ENCODE results near the gene TLE5.
"Not testable (repeated sequence)": the region's sequence is repeated elsewhere in the genome, so short reads cannot be mapped to it uniquely, and the experiment has no call there.

TLE5 gene

DNA sequence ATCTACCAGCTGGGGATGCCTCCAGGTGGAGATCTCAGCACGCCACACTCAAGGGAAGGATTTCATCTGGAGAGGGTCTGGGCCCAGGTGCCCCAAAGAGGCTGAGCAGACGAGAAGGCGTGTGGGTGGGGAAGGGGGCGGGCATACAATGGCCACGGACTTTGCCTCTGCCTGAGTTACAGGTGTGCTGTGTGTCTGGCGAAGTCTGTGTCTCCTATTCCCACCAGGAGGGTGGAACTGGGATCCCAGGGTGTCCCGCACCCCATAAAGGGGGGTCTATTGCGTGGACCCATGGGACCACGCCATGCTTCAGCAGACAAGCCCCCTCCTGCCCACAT lies 36.8 kb downstream of the TLE5 start:
- DNase-seq (ENCODE audit: low spot score), result no peak

DNA sequence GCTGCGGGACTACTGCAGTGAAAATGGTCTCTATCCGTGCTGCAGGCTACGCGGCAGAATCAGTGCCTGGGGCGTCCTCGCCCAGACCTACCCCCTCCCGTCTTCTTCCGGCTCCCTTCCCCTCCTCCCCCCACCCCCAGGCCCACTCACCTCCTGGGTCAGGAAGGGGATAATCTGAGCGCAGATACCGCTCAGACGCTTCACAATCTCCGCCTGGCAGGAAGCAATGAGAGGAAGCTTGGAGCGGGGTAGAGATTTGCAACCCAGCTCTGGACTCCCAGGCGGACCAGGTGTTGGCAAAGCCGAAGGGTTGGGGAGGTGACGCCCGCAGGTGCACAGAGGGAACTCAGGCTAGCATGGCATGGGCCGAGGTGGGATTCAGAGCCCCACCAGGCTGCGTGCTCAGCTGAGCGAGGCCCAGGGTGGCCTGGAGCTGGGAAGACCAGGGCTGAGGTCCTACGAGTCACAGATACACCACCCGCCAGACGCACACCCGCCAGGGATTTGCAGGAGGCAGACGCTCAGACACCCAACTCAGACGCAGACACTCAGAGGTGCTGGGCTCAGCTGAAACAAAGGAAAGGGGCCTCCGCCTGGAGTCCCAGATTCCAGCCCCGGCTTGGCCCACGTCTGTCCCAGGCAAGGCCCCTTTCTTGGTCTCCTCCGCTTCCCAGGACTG lies 37.3 kb downstream of the TLE5 start:
- DNase-seq (ENCODE audit: low spot score), result peak; percentile 45

DNA sequence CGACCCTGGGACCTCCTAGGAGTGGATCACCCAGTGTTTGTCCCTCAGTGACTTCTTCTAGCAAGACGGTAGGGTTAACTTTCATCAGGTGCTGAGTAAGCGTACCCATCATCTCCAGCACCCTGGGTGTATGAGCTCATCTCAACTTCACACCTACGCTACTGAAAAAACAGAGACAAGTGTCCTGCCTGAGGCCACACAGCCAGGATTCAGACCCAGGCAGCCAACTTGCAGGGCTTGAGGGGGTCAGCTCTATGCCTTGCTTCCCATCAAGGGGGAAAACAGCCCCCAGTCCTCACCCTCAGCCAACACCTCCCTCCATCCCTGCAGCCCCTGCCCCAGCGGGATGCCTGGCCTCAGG lies 37.8 kb downstream of the TLE5 start:
- peak; percentile 3 for DNase-seq (ENCODE audit: low spot score)

DNA sequence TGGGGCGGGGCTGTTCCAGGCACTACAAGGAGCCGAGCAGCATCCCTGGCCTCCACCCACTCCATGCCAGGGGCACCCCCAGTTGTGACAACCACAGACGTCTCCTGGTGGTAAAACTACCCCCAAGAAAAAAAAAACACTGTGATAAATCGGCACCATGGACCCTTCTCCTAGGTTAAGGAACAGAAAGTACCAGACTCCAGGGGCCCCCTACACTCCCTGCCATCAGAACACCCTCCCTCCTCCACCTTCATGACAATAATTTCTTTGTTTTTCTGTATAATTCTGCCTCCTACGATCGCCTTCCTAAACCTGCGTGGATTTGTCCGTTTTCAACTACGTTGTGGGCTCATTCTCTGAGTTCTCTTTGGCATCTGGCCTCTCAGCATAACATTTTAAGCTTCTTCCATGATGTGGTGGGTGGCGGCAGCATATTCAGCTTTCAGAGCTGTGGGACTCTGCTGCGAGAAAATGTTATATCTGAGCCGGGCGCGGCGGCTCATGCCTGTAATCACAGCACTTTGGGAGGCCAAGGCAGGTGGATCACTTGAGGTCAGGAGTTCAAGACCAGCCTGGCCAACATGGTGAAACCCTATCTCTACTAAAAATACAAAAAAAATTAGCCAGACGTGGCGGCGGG lies 41.9 kb downstream of the TLE5 start:
- DNase-seq (ENCODE audit: low spot score), result no peak

DNA sequence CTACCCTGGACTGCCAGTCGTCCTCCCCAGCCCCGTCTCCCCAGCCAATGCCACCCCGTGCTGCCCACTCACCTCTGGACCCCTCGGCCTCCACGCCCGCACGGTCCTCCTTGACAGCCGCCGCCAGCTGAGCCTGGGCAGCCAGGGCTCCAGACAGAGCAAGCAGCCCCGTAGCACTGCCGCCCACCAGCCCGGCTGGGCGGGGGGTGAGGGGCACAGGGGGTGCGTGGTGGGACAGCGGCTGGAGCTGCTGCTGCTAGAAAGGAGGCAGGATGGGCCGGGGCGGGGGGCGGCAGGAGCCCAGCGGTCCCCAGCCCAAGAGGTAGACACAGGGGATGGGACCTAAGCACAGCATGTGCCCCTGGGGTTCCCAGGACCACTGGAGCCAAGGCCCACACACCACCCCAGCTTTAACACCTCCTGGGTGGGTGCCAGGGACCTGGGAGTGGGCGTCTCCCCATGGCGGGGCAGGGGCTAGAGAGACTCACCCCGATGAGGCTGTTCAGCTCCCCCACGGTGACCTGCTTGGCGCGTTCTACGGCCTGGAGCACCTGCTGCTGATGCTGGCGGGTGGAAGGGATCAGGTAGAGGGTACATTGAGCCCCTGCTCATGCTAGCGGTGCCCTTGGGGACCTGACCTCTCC lies 43.0 kb downstream of the TLE5 start:
- no peak for DNase-seq (ENCODE audit: low spot score)

DNA sequence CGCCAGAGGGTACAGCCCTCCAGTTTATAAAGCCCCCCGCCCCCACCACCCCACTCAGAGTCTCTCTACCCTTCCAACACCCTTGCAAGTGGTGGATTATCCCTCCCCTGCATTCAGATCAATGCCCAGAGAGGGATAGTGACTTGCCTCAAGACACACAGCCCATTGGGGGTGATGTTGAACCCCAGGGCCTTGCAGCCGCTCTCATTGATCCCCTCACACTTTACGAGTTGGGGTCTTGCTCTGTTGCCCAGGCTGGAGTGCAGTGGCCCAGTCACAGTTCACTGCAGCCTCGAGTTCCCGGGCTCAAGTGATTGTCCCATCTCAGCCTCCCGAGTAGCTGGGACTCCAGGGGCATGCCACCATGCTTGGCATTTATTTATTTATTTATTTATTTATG lies 44.4 kb downstream of the TLE5 start:
- DNase-seq (ENCODE audit: low spot score), result no peak

DNA sequence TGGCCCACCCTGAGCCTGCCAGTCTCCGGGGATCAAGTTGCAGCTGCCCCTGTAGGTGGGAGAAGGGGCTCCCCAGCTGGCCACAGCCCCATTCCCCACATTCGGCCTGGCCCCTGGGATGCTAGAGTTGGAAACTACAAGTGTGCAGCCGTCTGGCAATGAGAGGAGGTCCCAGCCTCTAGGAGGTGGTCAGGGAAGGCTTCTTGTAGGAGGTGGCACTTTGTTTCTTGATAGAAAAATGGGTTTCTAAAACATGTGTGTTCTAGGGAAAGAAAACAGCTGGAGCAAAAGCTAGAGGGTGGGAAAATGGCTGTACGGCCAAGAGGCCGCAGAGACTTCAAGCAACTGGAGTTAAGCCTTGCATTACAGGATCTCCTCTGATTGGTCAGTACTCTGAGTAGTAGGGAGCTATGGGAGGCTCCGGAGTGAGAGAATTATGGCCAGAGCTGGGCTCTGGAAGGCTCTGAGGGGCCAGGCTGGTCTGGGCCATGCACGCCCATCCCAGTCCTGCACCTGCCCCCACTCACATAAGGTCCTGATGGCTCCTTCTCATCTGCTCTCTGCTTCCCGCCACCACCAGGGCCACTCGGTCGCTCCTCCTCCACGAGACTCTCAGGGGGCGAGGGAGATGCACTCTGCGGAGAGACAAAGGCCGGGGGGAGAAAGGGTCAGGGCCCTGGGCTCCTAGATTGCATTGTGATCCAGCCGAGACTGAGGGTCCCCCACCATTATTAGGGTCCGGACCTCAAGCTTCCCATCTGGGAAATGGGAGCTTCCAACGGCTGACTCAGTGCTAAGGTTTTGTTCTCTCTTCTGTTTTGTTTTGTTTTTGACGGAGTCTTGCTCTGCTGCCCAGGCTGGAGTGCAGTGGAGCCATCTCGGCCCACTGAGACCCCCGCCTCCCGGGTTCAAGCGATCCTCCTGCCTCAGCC lies 46.9 kb downstream of the TLE5 start:
- no peak for DNase-seq (ENCODE audit: low spot score)

DNA sequence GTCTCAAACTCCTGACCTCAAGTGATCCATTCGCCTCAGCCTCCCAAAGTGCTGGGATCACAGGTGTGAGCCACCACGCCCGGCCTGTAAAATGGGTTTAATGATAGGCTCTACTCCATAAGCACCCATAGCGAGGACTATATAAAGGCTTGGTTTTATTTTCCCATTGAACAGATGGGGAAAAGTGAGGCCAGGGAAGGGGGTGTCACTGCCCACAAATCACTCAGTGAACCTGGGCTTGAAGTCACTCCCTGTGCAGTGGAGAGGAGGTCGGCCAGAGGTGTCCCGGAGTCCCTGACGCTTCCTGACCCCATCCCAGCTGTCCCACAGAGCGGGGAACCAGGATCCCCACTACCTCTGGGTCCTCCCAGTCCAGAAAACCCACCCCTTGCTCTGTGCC lies 48.2 kb downstream of the TLE5 start:
- DNase-seq (ENCODE audit: low spot score), result no peak

DNA sequence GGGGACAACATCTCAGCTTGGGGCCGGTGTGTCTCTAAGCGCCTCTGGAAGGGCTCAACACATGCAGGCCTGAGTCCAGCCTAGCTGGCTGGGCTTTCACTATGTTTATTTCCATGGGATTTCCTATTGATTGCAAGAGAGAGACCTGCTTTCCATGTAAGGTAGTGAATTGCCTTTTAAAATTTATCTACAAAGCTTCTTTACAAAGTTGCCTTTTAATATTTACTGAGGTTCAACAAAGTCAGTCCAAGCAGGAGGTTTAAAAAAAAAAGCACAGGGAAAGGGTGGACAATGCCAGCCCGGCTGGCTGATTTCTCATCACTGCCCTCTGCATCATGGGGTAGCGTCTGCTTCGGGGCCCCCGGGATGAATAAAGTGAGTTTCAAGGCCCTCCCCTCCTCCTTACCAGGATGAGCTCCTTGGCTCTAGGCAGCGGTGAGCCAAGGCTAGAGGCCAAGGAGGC lies 49.0 kb downstream of the TLE5 start:
- no peak for DNase-seq (ENCODE audit: low spot score)

DNA sequence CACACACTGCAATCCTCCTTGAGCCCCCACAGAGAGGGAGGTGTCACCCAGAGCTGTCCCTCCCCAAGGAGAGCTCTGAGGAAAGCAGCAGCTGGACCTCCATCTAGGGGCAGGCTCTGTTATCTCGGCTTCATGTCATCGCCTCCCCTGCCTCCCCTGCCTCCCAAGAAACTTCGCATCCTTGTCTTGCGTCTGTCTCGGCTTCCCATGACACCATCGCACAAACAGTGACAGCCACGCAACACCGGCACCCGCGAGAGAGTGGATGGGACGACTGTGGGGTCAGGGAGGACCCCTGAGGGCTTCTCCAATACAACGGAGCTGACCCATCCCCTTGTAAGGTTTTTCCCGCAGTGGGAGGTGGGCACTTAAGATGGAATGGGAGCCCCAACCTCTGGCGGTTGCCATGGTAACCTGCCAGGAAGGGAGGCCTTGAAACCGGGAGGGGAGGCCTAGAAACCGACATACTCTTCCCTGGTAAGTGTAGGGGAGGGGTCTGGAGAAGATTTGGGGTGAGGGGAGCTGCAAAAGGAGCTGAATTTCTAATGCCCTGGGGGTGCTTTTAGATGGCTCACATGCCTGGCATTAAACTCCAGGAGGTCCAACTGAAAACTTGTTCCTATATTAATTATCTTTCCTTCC lies 49.6 kb downstream of the TLE5 start:
- peak; percentile 53 for DNase-seq (ENCODE audit: low spot score)

DNA sequence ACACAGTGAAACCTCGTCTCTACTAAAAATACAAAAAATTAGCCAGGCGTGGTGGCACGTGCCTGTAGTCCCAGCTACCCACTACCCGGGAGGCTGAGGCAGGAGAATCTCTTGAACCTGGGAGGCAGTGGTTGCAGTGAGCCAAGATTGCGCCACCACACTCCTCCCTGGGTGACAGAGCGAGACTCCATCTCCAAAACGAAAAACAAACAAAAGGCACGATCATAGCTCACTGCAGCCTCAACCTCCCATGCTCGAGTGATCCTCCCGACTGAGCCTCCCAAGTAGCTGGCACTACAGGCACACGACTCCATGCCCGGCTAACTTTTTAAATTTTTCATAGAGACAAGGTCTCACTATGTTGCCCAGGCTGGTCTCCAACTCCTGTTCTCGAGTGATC lies 50.2 kb downstream of the TLE5 start:
- not testable (repeated sequence) for DNase-seq (ENCODE audit: low spot score)

DNA sequence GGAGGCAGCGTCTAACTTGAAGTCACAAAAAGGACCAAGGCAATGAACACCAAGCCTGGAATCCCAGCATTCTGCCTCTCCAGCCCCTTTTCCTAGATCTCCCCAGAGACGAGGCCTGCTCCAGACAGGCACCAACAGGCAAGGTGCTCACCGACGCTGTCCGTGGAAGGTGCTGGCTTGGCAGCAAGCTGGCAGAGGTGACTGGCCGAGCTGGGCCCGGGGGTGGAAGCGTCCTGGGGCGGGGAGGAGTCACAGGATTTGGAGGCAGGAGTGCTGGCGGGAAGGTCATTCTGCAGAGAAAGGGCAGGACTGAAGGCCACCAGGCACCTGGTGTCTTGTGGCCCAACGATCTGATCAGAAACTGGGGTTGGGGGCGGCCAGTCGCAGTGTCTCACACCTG lies 51.4 kb downstream of the TLE5 start:
- DNase-seq (ENCODE audit: low spot score), result no peak

DNA sequence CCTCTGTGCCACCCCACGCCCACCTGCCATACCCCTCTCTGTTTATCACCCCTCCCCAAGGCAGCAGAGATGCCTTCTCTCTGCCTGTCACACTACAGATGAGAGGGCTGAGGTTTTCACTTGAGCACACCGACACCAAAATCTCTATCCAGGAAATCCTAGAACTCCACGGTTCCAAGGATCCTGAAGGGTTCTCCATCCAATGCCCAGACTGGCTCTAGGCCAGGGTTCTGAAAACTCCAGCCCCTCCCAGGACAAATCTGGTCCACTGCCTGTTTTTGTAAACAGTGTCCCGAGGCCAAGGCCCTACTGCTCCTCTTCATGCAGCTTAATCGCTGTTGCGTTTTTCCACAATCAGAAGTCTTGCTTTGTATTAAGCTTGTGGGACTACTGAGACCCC lies 53.3 kb downstream of the TLE5 start:
- no peak for DNase-seq (ENCODE audit: low spot score)

DNA sequence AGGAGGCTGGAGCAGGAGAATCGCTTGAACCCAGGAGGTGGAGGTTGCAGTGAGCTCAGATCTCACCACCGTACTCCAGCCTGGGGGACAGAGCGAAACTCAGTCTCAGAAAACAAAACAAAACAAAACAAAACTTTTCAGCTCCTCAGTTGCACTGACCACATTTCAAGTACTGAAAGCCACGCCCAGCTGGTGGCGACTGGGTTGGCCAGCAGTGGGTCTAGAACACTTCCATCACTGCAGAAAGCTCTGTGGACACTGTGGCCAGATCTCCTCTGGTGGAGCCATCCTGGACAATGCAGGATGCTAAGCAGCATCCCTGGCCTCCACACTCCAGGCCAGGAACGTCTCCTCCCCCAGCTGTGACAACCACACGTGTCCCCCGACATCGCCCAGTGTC lies 54.3 kb downstream of the TLE5 start:
- no peak for DNase-seq (ENCODE audit: low spot score)

DNA sequence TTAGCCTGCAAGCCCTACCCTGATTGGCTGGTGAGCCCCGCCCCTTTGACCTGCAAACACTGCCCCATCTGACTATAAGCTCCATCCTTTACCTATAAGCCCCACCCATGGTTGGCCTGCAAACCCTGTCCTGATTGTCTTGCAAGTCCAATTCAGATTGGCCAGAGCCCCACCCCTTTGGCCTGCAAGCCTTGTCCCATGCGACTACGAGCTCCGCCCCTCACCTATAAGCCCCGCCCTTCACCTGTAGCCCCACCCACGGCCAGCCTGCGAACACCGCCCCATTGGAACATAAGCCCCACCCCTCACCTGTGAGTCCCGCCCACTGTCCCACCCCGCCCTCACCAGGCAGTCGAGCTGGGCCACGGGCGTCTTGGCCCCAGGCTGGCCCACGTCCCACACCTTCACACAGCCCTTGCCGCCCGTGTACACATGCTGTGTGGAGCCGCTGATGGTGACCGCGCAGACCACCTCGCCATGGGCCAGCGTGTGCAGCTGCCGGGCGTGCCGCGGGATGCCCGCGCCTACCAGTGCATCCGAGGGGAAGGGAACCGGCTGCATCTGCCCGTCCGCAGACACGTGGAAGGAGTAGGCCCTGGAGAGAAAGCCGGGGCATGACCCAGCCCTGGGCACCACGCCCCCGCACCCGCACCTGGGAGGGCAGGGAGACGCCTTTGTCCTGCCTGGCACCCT lies 56.1 kb downstream of the TLE5 start:
- DNase-seq (ENCODE audit: low spot score), result peak; percentile 91

DNA sequence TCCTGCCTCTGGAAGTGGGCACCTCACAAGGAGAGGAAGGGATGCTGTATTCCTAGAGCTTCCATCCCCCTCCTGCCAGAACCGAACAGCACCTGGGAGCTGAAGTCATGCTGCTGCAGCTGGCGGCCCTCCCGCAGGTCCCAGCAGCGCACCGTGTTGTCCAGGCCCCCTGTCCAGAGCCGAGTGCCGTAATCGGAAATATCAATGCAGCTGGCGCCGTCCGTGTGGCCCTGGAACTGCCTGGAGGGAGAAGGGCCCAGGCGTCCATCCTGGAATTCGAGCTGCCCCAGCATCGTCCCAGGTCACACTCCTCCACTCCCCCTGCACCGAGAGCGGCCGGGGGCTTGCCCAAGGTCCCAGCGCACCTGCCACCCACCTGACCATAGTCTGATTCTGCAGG lies 57.0 kb downstream of the TLE5 start:
- DNase-seq (ENCODE audit: low spot score), result no peak

DNA sequence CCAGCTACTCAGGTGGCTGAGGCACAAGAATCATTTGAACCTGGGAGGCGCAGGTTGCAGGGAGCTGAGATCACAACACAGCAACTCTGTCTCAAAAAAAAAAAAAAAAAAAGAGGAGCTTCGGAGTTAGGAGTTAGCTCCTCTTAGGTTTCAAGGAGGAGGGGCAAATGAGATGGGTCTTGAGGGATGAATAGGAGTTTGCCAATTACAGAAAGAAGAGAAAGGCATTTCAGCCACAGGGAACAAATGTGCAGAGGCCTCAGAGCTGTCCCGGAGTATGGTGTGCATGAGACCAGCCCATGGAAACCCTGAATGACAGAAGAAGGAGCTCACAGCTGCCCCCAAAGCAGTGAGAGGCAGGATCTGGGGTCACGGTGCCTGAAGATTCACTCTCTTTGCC lies 57.8 kb downstream of the TLE5 start:
- no peak for DNase-seq (ENCODE audit: low spot score)

DNA sequence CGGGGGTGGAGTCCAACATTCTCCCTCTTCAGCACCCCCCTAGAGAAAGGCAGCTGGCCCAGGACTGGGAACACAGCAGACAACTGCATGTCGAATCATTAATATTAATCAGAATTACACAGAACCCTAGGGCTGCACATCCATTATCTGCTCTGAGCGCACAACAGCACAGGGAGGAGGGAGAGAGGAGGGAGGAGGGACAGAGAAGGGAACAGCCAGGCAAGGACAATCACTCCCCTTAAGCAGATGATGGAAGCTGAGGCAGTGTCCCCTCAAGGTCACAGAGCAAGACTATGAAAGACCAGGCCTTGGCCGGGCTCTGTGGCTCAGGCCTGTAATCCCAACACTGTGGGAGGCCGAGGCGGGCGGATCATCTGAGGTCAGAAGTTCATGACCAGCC lies 59.2 kb downstream of the TLE5 start:
- no peak for DNase-seq (ENCODE audit: low spot score)

Measured in iPS-NIHi11 (cell line).